Eye (tissue), 1 donor: ENCODE measurements around the gene CRYAA.

Experiments used
- DNase-seq: peaks from one replicate; pipeline ENCODE4 v3.0.0-alpha.2; 2015

The CRYAA gene

DNA sequence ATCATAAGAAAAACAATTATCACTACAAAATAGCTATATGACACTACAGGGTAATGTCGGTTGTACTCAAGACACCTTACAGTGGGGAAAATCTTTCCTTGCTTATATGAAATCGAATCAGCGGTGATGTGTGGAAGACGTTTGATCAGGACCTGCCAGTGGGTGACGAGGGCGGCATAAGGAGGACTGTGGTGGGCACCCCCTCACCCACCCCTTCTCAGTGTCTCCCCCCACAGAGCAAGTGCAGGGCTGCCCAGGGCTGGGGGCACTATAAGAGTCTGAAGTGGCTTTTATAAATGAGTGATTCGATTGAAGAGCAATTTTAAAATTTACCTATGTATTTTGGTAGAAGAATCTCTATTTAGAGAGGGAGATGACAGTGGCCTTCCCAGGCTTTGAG is 35.8 kb downstream of the CRYAA start:
- no peak for DNase-seq

DNA sequence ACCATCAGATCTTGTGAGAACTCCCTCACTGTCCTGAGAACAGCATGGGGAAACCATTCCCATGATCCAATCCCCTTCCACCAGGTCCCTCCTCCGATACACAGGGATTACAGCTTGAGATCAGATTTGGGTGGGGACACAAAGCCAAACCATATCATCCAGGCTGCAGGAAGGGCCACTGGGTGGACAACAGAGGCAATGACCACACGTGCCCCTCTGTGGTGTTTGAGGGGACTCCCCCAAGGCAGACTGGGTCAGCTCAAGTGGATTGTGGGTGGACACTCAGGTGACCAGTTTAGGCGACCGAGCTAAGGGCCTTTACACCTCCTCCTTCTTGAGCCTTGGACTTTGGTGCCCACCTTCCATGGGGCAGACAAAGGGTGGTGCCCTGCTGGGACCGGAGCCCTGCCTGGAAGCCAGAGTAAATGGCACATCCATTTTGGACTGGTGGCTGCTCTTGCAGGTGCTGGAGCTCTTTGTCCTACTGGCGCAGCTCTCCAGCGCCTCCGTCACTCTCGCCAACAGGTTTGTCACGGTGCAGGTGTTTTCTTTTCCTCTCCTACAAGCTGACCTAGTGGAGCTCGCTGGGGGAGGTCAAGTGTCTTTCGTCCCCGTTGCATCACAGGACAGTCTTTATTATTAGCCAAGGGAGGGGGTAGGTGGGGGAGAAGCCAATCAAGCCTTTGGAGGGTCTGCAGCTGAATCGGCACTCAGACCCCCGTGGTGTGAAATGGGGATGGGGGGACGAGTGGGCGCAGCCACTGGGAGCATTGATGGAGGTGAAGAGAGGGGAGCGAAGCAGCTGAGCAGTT is 37.6 kb downstream of the CRYAA start:
- DNase-seq = no peak

DNA sequence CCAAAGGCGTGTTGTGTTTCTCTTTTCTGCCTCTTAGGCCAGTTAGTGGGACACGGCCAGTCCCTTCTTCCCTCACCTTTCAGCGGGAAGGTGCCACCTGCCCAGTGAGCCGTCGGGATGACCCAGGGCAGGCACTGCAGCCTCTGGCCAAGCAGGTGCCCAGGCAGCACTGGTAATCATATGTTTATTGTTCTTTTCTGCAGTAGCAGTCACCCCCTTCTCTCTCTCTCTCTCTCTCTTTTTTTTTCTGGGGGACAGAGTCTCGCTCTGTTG is 38.2 kb downstream of the CRYAA start:
- no peak for DNase-seq

DNA sequence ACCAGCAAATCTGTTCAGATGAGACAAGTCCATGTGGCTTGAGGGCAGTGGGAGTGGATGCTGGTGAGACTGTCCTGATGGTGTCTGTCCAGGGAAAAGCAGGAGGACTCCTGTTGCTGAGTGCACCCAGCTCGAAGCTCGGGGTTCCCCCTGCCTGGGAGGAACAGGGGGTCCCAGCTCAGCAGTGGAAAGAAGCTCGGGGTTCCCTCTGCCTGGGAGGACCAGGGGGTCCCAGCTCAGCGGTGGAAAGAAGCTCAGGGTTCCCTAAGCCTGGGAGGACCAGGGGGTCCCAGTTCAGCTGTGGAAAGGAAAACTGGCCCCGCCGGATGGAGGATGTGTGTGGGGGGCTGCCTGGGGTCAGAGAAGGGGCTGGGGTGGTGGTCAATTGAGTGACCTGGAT is 39.1 kb downstream of the CRYAA start:
- DNase-seq = no peak

DNA sequence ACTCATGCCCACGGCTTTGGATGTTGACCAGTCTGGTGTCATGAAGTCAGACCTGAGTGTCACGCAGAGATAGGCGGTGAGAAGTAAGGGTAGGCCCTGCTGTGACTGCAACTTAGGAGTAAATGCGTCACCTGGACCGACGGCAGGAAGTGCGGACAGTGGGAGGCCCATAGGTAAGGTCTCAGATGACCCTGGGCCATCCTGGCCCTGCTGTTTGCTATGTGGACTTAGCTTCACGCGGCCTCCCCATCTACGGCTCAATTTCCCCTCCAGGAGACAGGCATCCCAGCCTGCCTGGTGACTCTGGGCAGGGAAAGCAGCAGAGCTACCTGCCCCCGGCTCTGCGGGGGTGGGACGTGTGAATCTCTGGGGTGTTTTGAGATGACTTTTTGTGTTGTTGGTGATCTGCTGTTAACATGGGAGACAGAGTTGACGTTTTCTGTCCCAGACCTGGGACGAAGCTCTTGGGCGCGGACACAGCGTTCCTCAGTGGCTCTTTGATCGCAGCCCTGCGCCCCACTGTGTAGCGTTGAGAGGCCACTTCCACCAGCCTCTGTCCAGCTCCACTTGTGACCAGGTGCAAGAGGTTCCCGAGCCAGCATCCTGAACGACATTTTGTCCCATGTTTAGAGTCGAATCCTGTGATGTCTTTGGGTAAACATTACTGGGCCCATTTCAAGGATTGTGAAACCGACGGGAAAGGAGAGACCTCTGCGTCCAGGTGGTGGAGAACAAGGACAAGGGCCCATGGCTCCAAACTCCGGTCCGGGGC is 39.9 kb downstream of the CRYAA start:
- no peak for DNase-seq

DNA sequence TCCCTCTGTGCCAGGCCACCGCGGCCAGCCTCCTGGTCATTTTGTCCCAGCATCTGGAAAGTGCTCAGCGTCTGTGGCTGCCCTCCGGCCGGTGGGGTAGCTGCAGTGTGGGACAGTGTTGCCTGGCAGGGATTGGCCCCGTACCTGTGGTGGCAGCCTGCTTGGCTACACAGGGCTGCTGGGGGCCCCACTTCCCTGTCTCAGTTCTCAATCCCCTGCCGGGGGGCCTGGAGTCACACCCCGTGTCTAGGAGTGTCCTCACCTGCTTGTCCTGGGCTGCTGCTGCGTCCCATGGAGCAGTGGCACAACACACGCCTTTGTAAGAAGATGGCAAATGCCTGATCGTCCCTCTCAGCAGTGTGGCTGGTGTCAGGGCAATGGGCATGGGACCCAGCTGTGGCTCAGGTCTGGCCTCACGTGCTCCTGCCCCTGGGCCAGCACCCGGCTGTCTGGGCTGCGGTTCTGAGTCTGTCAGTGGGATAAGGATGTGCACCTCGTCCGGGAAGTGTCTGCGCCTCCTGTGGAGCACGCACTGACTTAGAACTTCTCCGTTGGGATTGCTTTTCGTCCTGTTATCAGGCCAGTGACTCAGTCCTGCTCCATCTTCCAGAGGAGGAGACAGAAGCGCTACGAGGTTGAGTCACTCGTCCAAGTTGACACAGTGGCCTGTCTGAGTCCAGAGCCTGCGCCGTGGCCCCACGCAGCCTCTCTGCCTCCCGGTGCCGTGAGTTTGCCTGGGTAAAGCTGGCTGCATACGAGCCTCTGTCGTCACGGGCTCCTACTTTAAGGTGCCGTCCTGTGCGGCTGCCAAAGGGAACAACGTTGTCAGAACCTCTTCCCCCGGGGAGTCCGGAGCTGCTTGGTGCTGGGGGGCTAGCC is 41.0 kb downstream of the CRYAA start:
- no peak for DNase-seq

DNA sequence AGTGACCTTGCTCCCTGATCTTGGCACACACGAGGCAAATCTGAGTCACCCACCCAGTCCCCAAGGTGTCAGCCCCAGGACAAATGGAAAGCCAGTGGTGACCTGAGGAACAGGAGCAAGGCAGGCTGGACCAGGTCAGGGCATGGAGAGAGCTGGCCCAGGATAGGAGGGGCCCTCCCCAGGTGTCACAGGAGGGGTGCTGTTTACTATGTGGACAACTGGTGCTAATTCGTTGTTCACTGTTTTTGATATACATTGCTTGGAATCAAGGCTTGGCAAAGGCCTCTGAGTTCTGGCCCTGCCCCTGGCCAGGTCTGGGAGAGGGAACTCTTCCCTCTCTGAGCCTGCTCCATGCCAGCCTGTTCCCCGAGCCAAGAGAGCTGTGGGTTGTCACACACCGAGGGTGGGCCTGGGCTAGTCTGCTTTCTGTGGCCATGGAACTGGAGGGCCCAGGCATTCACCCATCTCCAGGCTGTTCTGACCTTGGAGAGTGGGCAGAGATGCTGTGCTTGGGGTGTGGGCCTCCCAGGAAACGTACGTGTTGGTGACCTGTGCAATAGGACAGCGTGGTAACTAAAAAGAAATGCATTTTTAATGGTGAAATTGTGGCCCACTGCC is 41.8 kb downstream of the CRYAA start:
- no peak for DNase-seq

DNA sequence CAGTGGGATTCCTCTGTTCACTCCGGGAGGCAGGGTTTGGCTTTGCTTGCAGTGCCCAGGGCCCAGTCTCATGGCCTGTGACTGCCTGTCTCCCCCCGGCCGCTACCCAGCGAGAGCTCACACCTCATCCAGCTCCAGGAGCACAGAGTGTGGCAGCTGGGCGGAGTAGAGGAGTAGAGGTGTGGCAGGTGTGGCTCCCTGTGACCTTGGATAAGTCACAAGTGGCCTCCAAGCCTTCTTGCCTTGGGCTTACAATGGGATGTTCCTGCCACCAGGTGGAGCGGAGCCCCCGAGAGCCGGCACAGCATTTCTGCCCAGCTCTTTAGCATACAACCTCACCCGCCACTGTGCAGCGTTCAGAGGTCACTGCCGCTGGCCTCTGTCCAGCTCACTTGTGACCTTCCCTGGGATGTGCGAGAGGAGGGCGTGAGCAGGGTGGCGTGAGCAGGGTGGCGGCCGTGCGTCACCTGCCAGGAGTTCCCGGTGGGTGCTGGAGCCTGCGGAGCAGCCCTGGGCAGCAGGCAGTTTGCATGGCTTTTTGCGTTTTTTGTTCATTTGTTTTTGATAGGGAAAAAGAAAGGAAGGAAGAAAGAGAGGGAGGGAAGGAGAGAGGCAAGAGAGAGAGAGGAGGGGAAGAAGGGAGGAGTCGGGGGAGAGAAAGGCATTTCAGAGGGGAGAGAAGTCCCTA is 42.4 kb downstream of the CRYAA start:
- peak; percentile 55 for DNase-seq

DNA sequence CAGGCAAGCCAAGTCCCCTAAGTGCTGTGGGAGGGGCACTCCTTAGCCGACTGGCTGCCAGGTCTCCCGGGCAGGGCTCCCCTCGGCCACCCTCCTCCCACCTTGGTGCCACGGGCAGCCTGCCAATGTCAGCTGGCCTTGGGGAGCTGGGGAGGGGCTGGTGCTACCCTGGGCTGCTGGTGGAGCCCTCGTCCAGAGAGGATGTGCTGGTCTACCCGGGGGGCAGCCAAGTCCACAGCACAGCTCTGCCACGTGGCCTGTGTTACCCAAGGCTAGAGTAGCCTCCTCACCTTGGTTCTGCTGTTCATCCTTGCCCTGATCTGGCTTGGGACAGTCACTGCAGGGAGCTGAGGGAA is 42.9 kb downstream of the CRYAA start:
- DNase-seq = no peak
